GM21529 (cell line): ENCODE measurements around the gene TIRAP.
"Not testable (repeated sequence)": the region's sequence is repeated elsewhere in the genome, so short reads cannot be mapped to it uniquely, and the experiment has no call there.

Experiments used
- ATAC-seq: cut with Tn5 transposase; IDR thresholded peaks from one replicate; pipeline ENCODE4 v1.9.1; 2021; ENCODE audit not compliant: unreplicated experiment

The TIRAP gene

GRCh38 chr11:126284829-126285228 lies 1.9 kb downstream of the TIRAP start:
- peak; percentile 62 for ATAC-seq

DNA sequence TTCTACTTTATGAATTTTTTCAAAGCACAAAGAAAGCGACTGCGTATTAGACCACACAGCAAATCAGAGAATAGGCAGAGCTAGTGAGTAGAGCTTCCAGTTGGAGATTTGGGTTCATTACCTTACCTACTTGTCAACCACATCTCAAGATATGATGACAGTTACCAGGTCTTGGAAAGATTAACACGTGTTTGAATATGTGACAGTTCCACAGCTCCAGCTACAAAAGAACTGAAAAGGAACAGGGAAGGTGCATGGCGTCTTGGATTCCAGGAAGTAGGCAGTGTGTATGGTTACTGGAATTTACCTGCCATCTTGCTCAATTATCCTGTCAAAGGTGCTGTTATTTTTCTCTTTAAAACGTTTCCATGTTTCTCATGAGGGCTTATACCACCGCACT lies 5.3 kb downstream of the TIRAP start:
- ATAC-seq: no peak

DNA sequence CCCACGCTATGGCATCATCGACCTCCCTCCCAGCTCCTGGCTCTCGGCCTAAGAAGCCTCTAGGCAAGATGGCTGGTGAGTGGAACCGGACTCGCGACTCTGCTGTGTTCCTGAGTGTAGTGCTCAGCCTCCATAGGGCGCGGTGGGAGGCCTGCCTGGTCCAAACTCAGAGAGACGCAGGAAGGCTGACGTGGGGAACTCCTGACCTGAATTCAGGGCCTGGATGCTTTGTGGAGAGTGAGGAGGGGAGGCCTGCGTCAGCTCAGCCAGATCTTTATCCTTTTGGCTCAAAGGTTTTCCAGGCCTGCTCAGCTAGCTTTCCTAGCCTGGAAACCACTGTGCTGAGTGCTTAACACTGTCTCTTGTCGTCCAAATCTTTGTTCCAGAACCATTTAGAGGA lies 8.0 kb downstream of the TIRAP start:
- no peak for ATAC-seq

DNA sequence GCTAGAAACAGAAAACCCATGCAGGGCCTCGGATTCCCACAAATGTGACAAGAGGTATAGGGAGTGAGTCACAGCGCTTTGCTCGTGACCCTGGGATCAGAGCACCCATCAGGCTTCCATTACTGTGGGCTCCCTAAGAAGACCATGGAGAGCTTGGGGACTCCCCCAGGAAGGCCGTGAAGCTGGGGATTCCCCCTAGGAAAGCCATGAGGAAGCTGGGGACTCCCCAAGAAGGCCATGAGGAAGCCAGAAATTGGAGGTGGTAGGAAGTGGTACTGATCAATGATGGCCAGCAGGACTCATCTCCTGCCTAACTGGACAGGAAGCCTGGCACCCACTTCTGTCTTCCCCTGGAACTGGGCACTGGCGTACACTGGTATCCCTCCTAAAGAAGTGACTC lies 10.8 kb downstream of the TIRAP start:
- peak; percentile 65 for ATAC-seq

DNA sequence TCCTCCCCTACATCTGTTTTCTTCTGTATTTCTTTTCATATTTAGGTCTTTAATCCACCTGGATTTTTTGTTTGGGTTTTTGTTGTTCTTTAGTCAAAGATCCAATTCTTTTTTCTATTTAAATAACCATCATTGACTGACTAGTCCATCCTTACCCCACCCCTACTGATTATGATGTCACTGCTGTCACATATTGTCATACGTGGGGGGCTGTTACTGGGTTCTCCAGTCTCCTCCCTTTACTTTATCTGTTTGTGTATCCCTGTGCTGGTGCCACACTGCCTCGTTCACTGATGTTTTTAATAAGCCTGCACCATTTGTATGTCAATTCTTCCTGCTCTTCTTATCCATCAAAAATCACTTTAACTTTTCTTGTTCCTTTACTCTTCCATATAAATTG lies 14.1 kb downstream of the TIRAP start:
- no peak for ATAC-seq

DNA sequence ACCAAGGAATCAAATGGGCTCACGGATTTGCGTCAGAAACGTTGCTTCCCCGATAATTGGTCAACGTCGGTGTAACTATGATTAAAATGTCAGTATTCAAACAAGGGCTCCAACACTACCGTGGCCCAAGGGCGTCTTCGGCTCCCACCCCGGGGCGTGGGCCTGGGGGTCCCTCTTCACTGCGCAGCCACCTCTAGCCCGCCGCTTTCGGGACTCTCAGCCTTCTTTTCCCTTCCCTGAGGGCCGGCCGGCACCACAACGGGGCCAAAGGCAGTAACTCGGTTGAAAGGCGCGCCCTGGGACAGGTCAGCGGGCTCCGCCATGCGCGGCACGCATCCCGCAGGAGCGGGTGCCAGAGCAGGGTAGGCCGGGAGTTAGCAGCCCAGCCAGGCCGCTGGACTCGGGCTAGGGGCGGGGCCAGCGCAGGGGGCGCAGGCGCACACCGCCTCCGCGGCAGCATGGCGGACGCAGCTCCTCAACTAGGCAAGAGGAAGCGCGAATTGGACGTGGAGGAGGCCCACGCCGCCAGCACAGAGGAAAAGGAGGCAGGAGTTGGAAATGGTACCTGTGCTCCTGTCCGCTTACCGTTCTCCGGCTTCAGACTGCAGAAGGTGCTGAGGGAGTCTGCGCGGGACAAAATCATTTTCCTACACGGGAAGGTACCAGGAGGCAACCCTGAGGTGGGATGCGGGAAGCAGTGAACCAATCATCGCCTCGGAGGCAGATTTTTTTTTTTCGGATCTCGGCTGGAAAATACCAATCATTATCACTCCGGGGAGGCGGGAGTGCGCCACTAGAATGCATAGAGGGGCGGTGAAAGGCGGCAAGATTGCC lies 20.9 kb downstream of the TIRAP start, which contains the start of gene DCPS:
TSS of gene DCPS (plus strand) at position 438 of the 834 bp plus-strand sequence. CDS start at position 459, 21 bp downstream.
- ATAC-seq: peak; percentile 85

GRCh38 chr11:126304457-126305075 lies 21.7 kb downstream of the TIRAP start:
- ATAC-seq: peak; percentile 33

DNA sequence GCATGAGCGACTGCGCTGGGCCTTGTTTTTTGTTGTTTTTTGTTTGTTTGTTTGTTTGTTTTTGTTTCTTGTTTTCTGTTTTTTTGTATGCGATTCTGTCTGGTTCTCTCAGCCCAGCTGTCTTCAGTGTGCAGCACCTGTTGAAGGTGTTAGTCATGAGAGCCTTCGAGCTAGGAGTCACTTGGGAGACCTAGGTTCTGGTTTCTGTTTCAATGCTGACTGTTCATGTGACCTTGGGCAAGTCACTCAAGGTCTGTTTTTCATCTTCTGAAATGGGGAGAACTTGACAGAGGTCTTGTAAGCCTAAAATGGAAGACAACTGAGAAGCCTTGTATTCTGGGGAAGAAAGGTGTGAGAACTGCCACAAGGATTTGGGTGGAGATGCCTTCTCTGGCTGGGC lies 22.8 kb downstream of the TIRAP start:
- ATAC-seq: peak; percentile 55

- no peak for ATAC-seq
Measured at GRCh38 chr11:126307706-126308105, 24.8 kb downstream of the TIRAP start.

GRCh38 chr11:126308271-126308671 lies 25.4 kb downstream of the TIRAP start:
- ATAC-seq: no peak

DNA sequence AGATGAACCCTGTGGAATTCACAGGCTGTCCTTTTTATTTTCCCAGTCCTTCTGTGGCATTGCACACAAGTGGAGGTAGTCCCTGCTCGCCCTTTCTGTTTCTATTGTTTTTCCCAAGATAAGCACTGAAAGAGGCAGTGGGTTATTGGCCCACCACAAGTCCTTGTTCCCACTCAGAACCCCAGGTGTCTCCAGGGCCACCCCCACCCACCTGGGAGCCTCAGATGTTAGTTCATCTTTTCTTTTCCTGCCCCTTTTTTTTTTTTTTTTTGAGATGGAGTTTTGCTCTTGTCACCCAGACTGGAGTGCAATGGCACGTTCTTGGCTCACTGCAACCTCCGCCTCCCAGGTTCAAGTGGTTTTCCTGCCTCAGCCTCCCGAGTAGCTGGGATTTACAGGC lies 25.9 kb downstream of the TIRAP start:
- ATAC-seq: not testable (repeated sequence)

DNA sequence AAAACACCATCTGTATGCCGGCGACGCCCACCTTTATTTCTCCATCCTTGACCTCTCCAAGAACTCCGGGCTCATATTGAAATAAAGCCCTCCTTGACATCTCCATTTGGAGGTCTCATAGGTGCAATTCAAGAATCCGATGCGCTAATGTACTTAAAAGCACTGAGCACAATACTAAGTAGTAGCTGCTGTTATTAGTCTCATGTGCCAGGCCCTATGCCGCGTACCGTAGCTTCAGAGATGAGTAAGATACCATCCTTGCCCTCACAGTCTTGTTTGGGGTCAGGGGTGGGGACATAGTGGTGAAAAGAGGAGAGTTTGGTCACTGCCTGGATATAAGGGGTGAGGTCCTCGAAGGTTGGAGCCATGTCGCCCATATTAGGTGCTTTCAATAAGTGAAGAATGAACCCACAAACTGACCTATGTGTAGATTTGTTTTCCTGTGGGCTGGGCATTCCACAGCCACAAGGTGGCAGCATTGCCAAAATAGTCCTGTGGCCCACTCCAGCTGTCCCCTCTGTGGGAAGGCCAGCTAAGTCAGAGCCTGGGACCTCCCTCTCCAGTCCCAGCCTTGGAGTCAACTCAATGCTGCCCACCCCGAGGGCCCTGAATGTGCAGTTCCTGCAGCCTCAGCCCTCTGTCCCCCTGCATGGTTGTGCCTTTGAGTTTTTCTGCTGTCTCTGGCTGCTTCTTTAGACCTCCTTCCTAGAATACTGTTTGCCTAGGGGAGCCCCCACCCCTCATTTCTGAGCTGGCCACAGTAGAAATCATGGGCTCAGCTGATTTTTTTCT lies 27.5 kb downstream of the TIRAP start:
- ATAC-seq: peak; percentile 42

- no peak for ATAC-seq
Measured at GRCh38 chr11:126310992-126311310, 28.1 kb downstream of the TIRAP start.

DNA sequence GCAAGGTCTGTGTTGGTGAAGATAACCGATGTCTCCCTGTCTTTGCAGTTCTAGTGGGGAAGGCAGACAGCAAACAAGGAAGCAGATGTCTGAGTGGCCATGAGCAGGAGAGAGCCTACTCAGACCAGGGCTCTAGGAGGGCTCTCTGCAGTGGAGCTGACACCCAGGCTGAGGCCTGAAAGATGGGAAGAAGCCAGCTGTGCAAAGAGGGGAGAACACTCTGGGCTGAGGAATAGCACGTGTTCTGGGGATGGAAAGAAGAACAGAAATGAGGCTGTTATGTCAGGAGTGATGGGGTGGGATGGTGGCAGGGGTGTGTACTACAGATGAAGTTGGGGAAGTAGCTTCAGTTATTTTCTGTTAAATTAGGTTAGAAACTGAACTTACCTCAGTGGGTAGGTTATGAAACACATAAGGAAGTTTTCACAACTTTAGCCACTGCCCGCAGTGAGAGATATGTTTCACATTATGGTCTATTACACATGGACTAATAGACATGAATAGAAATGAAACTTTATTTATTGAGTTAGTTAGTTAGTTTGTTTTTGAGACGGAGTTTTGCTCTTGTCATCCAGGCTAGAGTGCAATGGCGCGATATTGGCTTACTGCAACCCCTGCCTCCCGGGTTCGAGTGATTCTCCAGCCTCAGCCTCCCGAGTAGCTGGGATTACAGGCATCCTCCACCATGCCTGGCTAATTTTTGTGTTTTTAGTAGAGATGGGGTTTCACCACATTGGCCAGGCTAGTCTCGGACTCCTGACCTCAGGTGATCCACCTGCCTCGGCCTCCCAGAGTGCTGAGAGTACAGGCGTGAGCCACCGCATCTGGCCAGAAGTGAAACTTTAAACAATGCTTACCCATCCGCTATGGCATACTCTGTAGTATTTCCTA lies 28.8 kb downstream of the TIRAP start:
- peak; percentile 74 for ATAC-seq

GRCh38 chr11:126312961-126313360 lies 30.1 kb downstream of the TIRAP start:
- ATAC-seq: no peak

DNA sequence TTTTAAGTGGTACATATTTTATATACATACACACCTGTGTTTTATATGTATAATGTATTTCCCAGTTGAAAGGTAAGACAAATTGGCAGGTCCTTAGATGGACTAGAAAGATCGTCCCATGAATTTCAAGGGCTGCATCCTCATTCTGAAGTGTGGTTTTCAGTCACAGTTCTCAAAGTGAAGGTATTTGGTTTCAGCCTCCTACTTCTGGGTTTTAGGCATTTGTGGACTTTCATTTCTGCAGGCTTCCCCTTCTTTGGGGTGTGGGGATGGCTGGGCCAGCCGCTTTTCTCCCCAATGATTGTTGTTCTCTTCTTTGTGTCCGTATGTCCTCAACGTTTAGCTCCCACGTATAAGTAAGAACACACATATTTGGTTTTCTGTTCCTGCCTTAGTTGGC lies 30.9 kb downstream of the TIRAP start:
- no peak for ATAC-seq

- no peak for ATAC-seq
Measured at GRCh38 chr11:126317432-126317755, 34.5 kb downstream of the TIRAP start.

DNA sequence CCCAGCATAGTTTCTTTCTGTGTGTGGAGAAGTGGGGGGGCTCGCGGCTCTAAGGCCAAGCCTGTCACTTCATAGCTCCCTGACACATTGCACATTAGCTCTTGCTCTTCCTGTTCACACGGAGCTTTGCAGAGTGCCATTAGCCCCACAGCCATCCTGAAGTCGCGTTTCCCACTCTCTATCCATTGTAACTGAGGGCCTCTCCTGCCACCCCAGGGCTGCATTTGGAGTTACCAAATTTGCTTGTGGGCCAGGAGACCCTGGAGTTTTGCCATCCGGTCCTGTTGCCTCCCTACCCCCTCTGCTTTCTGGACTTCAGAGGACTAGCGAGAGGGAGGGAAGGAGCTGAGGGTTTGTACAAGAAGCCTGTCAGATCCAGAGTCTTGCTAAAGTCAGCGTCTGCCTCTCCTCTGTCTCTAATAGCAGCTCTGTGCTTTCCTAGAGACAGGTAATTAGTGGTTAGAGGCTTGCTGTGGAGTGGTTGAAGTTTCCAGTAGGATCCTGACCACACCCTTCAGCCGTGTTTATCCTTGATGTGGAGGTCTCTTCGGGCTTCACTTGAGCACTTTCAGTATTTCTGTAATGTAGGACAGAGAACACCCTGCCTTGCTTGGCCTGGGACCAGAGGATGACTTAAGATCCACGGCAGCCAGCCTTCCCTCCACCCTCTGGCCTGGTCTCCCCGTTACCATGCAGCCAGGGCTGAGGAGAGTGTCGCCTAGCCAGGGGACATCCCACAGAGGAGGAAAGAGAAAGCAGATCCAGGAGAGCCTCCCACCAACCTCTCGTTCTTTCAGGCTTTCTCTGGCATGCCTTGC lies 35.1 kb downstream of the TIRAP start:
- ATAC-seq: peak; percentile 21

DNA sequence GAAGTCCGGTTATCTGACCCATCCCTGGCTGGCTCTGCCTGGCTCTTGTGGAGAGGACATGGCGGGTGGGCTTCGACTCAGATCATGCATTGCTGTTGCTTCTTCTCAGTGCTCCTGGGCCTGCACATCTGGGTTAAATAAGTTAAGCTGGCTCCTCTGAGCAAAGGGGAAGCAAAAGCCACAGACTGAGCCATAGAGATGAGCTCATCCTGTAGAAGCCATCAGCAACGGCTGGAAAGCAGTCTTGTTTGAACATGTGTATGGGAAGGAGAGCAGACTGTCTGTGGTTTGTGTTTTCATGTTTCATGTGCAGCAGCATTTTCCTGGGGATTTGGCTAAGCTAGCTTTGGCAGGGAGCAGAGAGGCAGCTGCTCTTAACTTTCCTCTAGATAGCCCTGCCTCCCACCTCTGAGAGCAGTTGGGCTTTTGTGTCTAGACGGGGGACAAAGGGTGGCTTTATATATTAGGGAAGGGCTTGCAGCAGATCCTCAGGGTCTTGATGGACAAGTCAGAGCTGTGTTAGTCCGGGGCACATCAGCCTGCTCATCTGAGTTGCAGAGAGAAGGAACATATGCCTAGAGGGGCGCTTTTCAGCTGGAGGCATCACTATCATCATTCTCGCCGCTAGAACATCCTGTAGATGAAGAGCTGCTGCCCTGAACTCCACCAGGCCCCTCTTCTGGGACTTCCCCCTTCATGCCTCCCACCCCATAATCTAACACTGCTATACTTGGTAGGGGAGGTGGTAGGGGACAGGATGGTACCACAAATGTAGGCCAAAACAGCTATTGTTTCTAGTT lies 35.9 kb downstream of the TIRAP start:
- peak; percentile 91 for ATAC-seq
